GM12878 (cell line): ENCODE results near the gene FOXR1.

ENCODE experiments used
- CEBPB ChIP-seq, 2 experiments: fragments of 150-350 bp in 1 of 2; IDR thresholded peaks; 2 replicates each; pipeline ENCODE4 v1.6.1; 2012 to 2014; ENCODE audit warnings: low read depth in 2 of 2, low read length in 2 of 2, borderline replicate concordance in 1 of 2, inconsistent platforms in 1 of 2
- MYC ChIP-seq: IDR thresholded peaks from 2 replicates; pipeline ENCODE4 v1.6.1; 2011; ENCODE audit warnings: mild to moderate bottlenecking, low read length, moderate library complexity, inconsistent platforms; ENCODE audit not compliant: insufficient read depth, insufficient replicate concordance, insufficient read length, severe bottlenecking
- NFXL1 ChIP-seq: fragments of 450-650 bp; IDR thresholded peaks from 2 replicates; pipeline ENCODE4 v1.6.1; 2017; ENCODE audit warnings: antibody characterized with exemption, mild to moderate bottlenecking, borderline replicate concordance
- RAD21 ChIP-seq: IDR thresholded peaks from 2 replicates; pipeline ENCODE4 v1.6.1; 2011; ENCODE audit warnings: mild to moderate bottlenecking, low read depth, low read length, moderate library complexity; ENCODE audit not compliant: insufficient read depth
- YY1 ChIP-seq: IDR thresholded peaks from 2 replicates; pipeline ENCODE4 v1.6.1; 2011; ENCODE audit warnings: low read depth, mild to moderate bottlenecking, low read length
- TF ChIP-seq, protein P1 (sequence below): IDR thresholded peaks from 2 replicates; pipeline ENCODE4 v1.6.1; 2012; ENCODE audit warnings: improper control_type of control experiment, low read depth, low read length; ENCODE audit not compliant: insufficient replicate concordance

DNA sequence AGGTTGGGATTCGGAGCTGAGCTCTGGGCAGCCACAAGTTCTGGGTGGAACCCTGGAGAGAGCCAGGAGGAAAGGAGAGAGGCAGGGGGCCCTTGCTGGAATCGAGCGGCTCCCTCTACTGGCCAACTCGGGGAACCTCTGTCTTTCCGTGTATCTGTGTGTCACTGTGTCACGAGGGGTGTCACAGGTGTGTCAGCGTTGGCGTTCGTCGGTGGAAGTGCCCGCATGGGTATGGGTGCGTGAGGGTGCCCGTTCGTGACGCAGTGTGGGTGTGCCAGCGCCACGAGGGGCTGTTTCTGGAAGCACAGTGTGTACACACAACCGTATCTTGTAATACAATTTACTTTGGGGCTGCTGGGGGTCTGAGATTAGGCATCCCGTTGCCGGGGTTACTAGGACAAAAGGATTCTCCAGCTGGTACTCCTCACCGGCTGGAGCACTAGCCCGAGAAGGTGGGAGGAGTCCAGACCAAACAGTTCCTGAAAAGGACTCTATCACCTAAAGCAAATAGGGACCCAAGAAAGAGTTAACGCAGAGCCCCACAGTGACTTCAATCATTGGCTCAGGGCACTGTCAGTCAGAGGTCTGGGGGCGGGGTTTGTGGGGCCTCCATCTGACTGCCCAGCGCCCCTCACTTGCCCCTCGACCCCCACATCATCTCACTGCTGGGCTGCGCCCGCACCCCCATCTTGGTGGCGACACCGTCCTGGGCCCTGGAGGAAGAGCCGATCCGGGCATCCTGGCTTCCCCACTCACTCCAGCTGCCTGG lies 43.3 kb upstream of the FOXR1 start:
- TF ChIP-seq RAD21 (peak; percentile 63), CEBPB (IDR thresholded peaks at IDR 0.05; ENCODE audit: borderline replicate concordance in 1 of 2, low read depth in 2 of 2, low read length in 2 of 2) (no peak), MYC (no peak), NFXL1 (no peak), YY1 (no peak)
- TF ChIP-seq, protein P1, sequence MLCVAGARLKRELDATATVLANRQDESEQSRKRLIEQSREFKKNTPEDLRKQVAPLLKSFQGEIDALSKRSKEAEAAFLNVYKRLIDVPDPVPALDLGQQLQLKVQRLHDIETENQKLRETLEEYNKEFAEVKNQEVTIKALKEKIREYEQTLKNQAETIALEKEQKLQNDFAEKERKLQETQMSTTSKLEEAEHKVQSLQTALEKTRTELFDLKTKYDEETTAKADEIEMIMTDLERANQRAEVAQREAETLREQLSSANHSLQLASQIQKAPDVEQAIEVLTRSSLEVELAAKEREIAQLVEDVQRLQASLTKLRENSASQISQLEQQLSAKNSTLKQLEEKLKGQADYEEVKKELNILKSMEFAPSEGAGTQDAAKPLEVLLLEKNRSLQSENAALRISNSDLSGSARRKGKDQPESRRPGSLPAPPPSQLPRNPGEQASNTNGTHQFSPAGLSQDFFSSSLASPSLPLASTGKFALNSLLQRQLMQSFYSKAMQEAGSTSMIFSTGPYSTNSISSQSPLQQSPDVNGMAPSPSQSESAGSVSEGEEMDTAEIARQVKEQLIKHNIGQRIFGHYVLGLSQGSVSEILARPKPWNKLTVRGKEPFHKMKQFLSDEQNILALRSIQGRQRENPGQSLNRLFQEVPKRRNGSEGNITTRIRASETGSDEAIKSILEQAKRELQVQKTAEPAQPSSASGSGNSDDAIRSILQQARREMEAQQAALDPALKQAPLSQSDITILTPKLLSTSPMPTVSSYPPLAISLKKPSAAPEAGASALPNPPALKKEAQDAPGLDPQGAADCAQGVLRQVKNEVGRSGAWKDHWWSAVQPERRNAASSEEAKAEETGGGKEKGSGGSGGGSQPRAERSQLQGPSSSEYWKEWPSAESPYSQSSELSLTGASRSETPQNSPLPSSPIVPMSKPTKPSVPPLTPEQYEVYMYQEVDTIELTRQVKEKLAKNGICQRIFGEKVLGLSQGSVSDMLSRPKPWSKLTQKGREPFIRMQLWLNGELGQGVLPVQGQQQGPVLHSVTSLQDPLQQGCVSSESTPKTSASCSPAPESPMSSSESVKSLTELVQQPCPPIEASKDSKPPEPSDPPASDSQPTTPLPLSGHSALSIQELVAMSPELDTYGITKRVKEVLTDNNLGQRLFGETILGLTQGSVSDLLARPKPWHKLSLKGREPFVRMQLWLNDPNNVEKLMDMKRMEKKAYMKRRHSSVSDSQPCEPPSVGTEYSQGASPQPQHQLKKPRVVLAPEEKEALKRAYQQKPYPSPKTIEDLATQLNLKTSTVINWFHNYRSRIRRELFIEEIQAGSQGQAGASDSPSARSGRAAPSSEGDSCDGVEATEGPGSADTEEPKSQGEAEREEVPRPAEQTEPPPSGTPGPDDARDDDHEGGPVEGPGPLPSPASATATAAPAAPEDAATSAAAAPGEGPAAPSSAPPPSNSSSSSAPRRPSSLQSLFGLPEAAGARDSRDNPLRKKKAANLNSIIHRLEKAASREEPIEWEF: no peak
